ENCODE data around the gene SOWAHC.
"Not testable (repeated sequence)": the region's sequence is repeated elsewhere in the genome, so short reads cannot be mapped to it uniquely, and the experiment has no call there.

The SOWAHC gene

GRCh38 chr2:109615637-109616144, 1.5 kb downstream of the SOWAHC start:
- DNase-seq: no peak

GRCh38 chr2:109616184-109616583, 2.0 kb downstream of the SOWAHC start:
- no peak for DNase-seq

DNA sequence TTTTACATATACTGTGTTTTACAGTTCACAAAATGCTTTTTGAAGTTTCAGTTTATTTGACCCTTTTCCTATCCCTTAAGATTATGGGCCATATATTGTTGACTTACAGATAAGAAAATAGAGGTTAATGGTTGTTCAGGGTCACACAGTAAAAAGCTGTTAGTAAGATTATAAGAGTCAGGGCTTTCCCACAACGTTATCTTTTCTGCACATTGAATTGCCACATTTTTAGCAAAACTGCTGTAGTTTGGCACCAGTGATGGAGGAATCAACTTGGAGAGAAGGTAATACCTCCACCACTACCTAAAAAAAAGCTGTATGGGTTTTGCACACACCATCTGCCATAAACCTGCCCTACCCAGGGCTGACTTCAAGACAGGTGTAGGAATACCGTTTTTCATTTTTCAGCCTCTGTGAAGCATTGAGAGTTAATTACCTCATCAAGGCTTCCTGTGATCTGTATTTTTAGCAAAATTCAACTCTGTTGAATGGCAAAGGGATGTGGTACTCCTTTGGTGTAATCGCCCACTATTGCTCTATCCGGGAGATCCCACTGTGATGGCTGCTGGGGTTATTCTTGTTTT, 5.0 kb downstream of the SOWAHC start:
- no peak for DNase-seq

GRCh38 chr2:109623297-109623696, 9.1 kb downstream of the SOWAHC start:
- DNase-seq: no peak

DNA sequence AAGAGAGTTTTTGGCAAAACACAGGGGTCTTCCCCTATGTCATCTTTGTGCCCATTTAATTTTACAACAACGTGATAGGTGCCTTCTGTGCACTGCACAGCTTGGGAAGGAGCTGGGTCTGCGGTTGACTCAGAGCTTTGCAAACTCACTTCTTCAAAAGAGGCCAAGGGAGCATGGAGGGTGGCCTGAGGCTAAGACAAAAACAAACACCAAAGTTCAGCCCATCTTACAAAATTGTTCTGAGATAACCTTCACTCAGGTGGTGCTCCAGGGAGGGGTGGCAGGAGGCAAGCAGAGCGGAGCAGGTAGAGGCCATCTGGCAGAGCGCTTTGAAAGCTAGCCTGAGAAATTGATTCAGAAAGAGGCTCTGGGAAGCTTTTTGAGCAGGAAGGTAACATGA, 9.8 kb downstream of the SOWAHC start:
- DNase-seq: no peak

DNA sequence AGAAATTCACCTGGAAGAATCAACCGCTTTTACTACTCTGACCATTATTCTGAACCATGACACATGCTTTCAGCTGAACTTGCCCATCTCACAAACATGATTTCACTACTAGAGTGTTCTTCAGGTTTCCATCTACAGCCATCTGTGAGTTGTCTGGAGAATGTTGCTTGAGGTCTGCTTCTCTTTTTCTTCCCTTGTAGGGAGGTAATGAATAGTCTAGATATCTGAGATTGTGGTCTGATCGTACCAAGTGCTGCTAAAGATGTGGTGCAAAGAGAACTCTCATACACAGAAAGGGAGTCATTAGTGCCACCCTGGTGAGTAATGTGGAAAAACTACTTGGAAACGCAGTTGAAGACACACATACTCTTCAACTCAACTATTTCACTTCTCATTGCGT, 10.2 kb downstream of the SOWAHC start:
- DNase-seq: no peak

GRCh38 chr2:109628321-109628720, 14.2 kb downstream of the SOWAHC start:
- not testable (repeated sequence) for DNase-seq

DNA sequence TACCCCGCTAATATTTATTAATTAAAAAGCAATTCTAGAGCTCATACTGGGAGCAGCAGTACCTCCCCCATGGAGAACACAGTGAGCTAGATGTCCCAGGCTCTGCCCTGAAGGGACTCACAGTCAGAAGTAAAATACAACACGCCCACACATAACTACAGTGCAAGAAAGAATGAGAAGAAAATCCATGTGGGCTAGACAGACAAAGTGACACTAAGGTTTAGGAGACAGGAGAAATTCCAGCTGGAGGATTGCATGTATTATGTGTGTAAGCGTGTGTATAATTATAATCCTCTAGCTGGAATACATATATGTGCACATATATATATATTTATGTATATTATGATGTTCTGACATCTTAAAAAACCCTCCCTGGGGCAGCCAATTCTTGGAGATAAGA, 15.7 kb downstream of the SOWAHC start:
- DNase-seq: no peak

- DNase-seq: no peak
These were observed 16.6 kb downstream of the SOWAHC start for GRCh38 chr2:109630441-109631430.

DNA sequence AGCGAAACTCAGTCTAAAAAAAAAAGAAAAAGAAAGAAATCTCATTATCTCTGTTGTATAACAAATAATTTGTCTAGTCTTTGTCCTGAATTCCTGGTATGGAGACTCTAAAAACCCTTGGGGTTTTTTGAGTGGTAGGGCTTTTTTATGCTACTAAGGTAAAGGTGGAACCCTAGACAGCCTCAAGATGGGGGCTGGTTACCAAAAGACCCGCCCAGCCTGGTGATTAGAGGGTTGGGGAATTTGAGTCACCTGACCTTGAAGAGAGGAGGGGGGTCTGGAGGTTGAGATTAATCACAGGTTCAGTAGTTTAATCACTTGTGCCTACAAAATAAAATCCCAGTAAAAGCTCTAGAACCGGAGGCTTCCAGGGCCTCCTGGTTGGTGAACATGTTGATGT, 17.6 kb downstream of the SOWAHC start:
- DNase-seq: no peak

DNA sequence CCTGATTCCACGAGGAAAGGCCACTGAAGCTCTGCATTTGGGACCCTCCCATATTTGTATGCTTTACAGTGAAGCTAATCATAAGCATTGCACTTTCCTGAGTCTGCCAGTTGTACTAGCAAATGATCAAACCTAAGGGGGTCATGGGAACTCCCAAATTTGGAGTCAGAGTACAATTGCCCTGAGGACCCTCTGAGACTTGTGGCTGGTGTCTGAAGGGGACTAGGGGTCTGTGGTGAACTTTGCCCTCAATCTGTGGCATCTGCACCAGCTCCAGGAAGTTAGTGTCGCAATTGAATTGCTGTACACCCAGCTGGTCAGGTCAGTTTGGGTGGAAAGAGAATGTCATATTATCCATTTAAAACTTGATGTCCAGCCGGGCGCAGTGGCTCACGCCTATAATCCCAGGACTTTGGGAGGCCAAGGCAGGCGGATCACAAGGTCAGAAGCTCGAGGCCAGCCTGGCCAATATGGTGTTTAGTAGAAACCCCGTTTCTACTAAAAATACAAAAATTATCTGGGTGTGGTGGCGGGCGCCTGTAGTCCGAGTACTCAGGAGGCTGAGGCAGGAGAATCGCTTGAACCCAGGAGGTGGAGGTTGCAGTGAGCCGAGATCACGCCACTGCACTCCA, 18.1 kb downstream of the SOWAHC start:
- no peak for DNase-seq

DNA sequence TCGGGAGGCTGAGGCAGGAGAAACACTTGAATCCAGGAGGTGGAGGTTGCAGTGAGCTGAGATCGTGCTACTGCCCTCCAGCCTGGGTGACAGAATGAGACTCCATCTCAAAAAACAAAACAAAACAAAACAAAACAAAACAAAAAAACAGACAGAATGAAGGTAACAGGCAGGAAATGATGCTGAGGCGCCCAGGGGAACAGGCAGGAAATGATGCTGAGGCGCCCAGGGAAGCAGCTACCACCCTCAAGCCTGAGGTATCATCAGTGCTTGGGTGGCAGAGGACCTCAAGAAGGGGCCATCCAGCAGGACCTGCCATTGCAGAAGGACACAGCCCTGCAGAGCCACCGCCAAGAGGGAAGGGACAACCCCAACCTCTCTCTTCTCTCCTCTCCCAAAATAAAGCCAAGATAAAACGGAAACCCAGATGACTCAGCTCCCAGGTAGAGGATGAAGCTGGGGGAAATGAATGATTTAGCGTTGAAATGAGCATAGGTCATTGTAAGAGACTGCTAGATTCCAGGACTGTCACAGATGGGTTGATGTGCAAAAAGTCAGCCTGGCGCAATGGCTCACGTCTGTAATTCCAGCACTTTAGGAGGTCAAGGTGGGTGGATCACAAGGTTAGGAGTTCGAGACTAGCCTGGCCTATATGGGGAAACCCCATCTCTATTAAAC, 19.3 kb downstream of the SOWAHC start:
- DNase-seq: no peak

DNA sequence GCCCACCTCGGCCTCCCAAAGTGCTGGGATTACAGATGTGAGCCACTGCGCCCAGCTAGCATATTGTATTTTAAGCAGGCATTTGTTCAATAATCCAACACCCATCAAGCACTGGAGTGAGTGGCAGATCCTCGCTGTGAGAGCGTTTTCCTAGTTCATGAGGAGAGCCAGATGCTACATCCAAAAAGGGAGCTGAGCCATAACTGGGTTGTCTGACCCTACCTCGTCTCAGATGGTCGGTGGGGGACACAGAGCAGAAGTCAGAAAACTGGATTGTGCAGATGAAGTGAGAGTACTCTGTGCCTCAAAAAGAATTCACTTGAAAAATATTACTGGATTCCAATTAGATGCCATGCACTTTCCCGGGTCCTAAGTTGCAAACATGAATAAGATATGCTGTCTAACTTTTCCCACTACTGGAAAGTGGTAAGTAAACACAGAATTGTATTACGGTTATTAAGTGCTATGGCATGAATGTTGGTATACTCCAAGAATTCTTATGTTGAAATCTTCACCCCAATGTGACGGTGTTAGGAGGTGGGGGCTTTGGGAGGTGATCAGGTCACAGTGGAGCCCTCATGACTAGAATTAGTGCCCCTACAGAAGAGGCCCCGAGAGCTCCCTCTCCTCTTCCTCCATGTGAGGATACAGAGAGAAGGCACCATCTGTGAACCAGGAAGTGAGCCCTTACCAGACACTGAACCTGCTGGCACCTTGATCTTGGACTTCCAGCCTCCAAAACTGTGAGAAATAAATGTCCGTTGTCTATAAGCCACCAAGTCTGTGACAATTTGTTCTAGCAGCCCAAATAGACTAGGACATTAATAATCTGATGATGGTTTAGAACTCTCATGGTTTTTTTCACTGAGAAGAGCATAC, 21.5 kb downstream of the SOWAHC start:
- no peak for DNase-seq

DNA sequence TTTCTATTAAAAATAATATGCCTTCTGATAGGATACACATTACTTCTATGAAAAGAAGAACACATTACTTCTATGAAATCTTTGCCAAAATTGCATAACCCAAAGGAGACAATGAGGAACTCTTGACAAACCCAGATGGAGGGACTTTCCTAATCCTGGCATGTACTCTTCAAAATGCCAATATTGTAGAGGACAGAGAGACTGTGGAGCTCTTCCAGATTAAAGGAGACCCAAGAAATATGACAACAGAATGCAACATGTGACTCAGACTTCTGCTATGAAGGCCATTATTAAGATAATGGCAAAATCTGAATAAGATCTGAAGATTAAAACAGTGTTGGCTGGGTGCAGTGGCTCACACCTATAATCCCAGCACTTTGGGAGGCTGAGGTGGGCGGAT, 22.2 kb downstream of the SOWAHC start:
- no peak for DNase-seq

DNA sequence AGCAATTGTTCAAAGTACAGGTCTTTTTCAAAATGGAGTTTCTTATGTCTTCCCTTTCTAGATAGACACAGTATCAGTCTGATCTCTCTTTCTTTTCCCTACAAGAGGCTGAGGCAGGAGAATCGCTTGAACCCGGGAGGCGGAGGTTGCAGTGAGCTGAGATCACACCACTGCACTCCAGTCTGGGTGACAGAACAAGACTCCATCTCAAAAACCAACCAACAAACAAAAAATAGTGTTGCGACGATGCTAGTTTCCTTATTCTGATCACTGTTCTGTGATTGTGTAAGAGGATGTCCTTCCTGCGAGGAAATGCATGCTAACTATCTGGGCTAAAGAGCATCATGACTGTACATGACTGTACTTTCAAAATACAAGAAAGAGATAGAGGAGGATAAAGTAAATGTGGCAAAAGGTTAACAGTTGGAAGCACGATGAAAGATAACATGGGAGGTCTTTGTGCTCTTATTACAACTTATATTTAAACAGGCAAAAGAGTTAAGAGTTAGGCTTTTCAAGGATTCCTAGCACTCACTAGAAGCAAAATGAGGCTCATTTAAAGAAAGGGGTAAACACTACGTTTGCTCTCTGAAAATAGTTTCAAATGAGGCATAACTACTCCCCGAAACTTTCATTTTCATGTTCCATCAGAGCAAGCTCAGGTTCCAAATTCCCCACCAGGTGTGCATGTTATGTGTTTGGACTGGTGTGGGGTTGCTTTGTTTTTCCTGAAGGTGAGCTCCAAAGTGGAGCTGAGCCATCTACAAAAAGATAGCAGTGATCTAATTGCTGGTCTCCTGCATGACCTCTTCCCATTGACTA, 23.8 kb downstream of the SOWAHC start:
- no peak for DNase-seq

DNA sequence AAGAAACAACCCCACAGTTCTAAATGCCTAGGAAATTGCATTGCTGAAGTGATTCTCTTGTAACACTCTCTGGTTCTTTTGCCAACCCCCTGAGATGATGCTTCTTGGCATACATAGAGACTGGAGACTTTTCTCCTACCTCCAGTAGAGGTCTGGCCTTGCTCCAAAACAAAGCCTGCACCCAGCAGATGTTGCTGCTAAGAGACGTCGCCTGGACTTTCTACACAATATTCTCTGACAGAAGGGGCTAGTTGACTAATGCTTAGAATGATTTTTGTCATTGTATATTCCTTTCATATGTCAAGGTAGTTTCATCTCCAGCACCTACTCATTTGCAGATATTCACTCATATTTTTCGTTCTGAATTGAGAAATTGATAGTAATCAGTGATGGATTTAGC, 24.6 kb downstream of the SOWAHC start:
- no peak for DNase-seq

- not testable (repeated sequence) for DNase-seq
These were observed 25.8 kb downstream of the SOWAHC start for GRCh38 chr2:109640000-109640399.

DNA sequence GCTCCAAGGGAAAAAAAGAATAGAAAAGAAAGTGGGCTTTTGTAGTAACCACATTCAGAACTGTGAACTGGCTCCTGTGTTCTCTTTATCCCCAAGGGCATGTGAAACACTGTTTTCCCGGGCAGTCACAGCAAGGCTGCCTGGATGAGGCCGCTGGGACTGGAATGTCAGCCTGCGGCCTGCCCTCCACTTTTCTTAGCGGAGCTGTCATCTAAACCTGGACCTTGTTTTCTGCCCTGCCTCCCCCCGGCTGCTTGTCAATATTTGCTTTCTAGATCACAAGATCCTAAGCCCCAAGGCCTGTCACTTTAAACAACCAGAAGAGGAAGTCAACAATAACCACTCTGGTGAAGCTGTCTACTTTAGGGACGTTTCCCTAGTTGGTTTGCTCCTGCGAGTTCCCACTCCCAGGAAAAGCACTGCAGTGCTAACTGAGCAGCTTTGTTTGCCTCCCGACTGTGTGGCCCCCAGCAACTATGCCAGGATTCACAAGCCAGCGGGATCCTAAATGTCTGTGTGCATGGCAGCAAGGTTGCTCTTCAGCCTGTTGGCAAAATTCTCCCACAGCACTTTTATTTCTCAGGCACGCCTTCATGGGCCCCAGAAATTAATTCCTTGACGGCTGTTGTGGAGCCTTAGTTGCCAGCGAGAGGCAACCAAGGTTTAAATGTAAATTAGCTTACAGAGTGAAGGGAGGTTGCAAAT, 30.6 kb downstream of the SOWAHC start:
- DNase-seq: no peak

DNA sequence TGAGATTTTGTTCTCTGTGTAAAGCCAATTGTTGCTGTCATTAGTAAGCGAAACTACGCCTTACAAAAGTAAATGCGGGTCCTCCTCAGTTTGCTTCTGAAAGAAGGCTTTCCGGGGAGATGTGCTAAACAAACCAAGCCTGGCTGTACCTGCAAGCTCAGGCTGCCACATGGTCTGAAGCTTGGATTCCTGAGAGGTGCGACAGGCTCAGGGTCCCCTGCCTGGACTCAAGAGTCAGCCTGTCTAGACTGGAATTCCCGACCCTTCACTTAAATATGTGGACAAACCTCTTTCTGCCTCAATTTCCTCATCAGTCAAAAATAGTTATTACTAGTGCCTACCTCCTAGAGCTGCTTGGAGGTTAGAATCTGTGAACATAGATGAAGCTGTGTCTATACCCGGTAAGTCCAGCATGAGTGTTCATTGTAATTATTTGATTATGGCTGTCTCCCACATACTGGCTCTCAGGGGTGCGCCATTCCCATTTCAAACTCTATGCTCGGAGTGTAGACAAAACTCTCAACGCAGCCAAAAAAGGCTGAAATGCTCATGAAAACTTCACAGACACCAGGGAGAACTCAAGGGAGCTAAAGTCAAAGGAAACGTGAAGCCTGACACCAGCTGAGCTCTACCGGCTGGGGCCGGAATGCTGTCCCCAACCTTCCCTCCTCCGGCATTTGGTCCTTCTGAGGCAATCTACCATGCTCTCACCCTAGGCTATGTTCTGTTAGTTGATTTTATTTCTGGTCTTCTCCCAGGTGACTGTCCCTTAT, 31.4 kb downstream of the SOWAHC start:
- DNase-seq: no peak

DNA sequence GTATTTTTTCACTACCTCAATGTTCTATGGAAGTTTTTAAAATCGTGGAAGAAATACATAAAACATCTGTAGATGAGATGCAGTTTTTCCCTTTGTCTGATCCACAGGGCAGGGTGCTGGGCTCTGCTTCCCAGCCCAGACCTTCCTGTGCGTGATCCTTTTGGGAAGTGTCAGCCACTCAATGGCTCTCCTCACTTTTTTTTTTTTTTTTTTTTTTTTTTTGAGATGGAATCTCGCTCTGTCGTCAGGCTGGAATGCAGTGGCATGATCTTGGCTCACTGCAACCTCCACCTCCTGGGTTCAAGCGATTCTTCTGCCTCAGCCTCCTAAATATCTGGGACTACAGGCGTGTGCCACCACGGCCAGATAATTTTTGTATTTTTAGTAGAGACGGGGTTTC, 32.8 kb downstream of the SOWAHC start:
- no peak for DNase-seq

All from stimulated activated naive CD4-positive, alpha-beta T cell (primary cell).